ENCODE results near the gene POFUT2.

DNA sequence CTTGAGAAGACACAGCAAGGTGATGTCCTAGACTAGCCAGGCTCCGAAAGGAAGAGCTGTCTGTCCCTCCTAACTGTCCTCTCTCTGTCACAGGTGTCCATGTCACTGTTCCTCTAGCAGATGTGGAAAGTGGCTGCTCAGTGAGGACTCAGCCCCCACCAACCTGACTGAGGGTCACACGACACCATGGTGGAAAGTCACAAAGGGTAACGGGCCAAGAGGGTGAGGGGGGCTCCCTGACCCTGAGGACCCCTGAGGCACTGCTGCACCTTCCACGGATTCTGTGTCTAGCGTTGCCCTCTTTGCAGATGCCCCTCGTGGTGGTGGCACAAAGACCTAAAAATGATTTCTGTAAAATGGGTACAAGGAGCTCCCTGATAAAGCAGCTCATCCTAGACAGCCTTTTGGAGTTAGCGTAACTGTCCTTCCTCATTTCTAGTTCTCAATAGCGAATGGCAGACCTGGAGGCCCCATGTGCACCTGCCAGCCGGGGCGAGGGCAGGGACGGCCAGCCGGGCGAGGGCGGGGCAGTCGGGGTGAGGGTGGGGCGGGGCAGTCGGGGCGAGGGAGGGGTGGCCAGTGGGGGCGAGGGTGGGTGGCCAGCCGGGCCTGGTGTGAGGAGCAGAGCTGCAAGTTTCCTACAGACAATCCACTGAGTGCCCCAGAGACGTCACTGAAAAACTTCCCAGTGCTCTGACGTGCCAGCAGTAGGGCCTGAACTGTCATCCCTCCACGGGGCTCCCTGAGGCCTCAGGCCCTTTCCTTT, 23.4 kb downstream of the POFUT2 start:
- TF ChIP-seq YY1 (IDR thresholded peaks at IDR 0.05; ENCODE audit: insufficient read depth, insufficient read length) = no peak
- no peak for TF ChIP-seq SUZ12 (IDR thresholded peaks at IDR 0.05; ENCODE audit: extremely low read depth, insufficient read depth, insufficient read length)
- no peak for TF ChIP-seq ZNF274 (IDR thresholded peaks at IDR 0.05; ENCODE audit: low read depth, low read length)
